ENCODE measurements around the gene EPS8L1.
"Not testable (repeated sequence)": the region's sequence is repeated elsewhere in the genome, so short reads cannot be mapped to it uniquely, and the experiment has no call there.

DNA sequence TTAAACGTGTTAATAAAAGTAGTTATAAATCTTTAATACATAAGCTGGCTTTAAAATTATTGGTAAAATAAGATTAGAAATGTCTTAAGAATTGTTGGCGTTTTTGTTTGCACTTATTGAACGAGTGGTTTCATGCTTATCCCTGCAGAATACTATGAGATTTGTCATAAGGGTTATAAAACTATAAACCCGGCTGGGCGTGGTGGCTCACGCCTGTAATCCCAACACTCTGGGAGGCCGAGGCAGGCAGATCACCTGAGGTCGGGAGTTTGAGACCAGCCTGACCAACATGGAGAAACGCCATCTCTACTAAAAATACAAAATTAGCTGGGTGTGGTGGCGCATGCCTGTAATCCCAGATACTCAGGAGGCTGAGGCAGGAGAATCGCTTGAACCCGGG is 35.0 kb upstream of the EPS8L1 start:
- TF ChIP-seq CTCF (optimal IDR thresholded peaks at IDR 0.05 in 1 of 3, IDR thresholded peaks at IDR 0.05 in 1 of 3, conservative IDR thresholded peaks at IDR 0.05 in 1 of 3; ENCODE audit: extremely low read depth in 1 of 3, insufficient read depth in 2 of 3, low read length in 3 of 3); EZH2 (IDR thresholded peaks at IDR 0.05; ENCODE audit: low read length): not testable (repeated sequence)

All from keratinocyte (primary cell).